K562 treated with DMSO at 1 percent for 12 hours (cell line): ENCODE measurements around the gene KRT80. TPM values are rescaled to one million over a fixed set of nuclear protein-coding genes. Genes with fewer than 3 reads are reported as not detected.

ENCODE experiments used
- total RNA-seq: library from RNA; unstranded; fragments of 300-600 nt; gene quantifications from 2 replicates; pipeline ENCODE4 v1.2.3, GENCODE V29; 2022; ENCODE audit not compliant: insufficient read depth

Gene KRT80
- not detected in 2 replicates for total RNA-seq

GRCh38 chr12:52191841-52192791 is at the start of gene KRT80:
Gene KRT80 (minus strand): TSS chr12:52192014. CDS start chr12:52191902, 112 bp downstream.

DNA sequence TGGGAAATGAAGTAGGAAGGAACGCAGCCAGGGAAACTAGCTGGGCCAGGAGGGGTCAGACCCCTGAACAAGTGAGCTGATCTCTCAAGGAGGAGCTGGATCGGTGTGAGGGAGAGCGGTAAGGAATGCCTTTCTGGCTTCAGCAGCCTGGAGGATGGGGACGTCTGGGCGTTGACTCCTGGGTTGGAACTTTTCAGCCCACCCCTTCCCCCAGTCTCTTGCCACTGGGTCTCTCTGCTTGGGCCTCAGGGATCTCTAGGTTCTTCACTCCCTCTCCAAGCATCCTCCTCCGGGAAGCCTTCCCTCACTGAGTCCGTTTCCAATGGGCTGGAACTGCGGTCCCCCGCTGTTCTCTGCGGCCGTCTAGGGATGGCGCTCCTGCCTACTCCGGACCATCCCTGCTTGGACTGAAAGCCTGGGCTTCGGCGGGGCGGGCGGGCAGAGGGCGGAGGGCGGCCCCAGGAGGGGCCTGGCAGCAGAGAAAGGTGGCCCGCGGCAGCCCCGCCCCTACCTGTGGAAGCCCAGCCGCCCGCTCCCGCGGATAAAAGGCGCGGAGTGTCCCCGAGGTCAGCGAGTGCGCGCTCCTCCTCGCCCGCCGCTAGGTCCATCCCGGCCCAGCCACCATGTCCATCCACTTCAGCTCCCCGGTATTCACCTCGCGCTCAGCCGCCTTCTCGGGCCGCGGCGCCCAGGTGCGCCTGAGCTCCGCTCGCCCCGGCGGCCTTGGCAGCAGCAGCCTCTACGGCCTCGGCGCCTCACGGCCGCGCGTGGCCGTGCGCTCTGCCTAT is 41.1 kb upstream of the KRT80 start, which contains the start of gene KRT7:
KRT7 (plus strand) TSS at position 570 of the 788 bp plus-strand sequence; CDS start at position 624, 54 bp downstream.

Other genes starting within 250 kb of the KRT80 start
- 5.0 and 13.0 TPM in 2 replicates for gene ACVR1B, start 240.3 kb downstream of the KRT80 start, total RNA-seq
- 7.3 and 8.0 TPM in 2 replicates for gene TAMALIN, start 185.1 kb downstream of the KRT80 start, total RNA-seq
- 2.6 and 4.7 TPM in 2 replicates for gene NR4A1, start 140.6 kb downstream of the KRT80 start, total RNA-seq
- gene ATG101, start 122.0 kb downstream of the KRT80 start, total RNA-seq, result 53.6 and 70.4 TPM in 2 replicates
- gene SMIM41, start 112.3 kb downstream of the KRT80 start, total RNA-seq, result not detected in 2 replicates
- gene KRT7, start 41.2 kb upstream of the KRT80 start, total RNA-seq, result not detected in 2 replicates
- gene KRT86, start 82.6 kb upstream of the KRT80 start, total RNA-seq, result not detected in 2 replicates
- 0.33 TPM in 1 of 2 replicates, not detected in the other for gene KRT81, start 99.5 kb upstream of the KRT80 start, total RNA-seq
- gene KRT83, start 129.4 kb upstream of the KRT80 start, total RNA-seq, result not detected in 2 replicates
- not detected in 2 replicates for gene KRT85, start 175.5 kb upstream of the KRT80 start, total RNA-seq
- not detected in 2 replicates for gene KRT84, start 193.6 kb upstream of the KRT80 start, total RNA-seq
- not detected in 2 replicates for gene KRT82, start 214.3 kb upstream of the KRT80 start, total RNA-seq
- not detected in 2 replicates for gene KRT75, start 242.4 kb upstream of the KRT80 start, total RNA-seq